GM08714 (cell line): ENCODE measurements around the gene PSMD5.

Source experiments
- H3K4me3 ChIP-seq: fragments of 200-500 bp; sonication (Bioruptor generic); 2 replicates; pipeline ENCODE4 v1.5.1; 2014; ENCODE audit warnings: mild to moderate bottlenecking, low read length, inconsistent platforms
- ZNF274 ChIP-seq: IDR thresholded peaks from 2 replicates; pipeline ENCODE4 v1.6.1; 2012; ENCODE audit warnings: mild to moderate bottlenecking, low read depth, low read length

PSMD5 gene

DNA sequence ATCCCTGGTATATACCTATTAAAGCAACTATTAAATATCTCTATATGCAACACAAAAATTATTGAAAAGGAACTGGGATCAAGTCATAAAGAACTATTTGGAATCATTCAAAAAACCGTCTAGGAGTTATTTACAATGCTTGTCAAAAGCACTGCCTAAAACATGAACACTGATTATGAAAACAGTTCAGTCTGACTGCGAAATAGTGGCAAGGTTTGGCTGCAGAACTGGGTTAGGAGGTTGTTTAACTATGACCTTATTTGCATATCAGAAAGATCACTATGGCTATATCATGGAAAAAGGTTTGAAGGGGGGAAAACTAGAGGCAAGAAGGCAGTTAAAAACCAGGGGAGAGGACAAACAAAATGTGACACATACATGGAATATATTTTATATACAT is 61.5 kb downstream of the PSMD5 start:
- no peak overlapping the region for H3K4me3 ChIP-seq
- TF ChIP-seq ZNF274: no peak

- H3K4me3 ChIP-seq: no peak overlapping the region
- TF ChIP-seq ZNF274: no peak
Measured at GRCh38 chr9:120780367-120780766, 62.4 kb downstream of the PSMD5 start.

DNA sequence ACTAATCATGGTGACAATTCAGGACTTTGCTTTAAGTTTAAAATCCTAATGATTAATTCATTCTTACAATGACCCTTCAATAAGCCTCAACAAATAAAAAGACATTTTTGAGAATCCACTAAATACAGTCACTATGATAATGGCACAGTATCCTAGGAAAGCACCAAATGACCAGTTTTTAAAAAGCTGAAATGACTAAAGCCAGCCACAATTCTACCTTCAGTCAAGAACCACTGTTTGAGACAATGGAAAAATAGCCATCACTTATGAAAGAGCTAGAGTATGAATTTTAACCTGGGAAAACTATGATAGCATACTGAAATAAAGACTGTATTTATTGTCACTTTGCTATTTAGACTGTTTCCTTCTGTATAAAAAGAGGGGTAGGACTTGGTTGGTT is 63.5 kb downstream of the PSMD5 start:
- no peak overlapping the region for H3K4me3 ChIP-seq
- no peak for TF ChIP-seq ZNF274

- TF ChIP-seq ZNF274: no peak
- H3K4me3 ChIP-seq: no peak overlapping the region
Measured at GRCh38 chr9:120778758-120779157, 64.0 kb downstream of the PSMD5 start.

DNA sequence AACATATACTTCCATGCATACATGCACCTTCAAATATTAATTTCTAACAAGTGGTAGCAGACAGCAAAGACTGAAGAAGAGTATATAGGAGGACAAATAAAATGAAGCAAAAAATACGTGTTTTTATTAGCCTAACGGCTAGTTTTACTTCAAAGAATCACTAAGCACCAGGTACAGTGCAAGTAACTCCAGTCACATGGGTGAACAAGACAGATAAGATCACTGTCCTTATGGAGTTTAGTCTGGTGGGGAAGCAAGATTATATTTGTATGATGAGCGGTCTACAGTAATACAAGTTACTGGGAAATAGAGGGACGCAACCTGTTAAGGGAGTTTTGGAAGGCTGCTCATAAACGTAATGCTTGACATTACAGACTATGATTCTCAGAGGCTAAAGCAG is 65.5 kb downstream of the PSMD5 start:
- no peak overlapping the region for H3K4me3 ChIP-seq
- no peak for TF ChIP-seq ZNF274

GRCh38 chr9:120776788-120777187 is 65.9 kb downstream of the PSMD5 start:
- no peak overlapping the region for H3K4me3 ChIP-seq
- no peak for TF ChIP-seq ZNF274

DNA sequence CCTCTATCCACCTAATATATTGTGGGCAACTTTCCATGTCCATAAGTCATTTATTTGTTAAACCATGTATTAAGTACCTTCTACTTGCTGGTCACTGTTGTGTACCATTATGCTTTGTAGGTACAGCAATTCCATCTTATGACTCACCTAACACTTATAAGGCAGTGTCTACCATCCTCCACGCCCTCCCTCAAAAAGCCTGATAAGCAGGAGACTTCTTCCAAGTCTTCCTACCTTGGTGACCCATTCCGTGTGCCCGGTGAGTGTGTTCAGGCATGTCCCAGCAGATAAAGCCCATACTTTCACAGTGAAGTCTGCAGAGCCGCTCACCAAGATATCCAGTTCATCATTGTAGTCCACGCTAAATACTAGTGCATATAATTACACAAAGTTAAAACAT is 66.9 kb downstream of the PSMD5 start:
- TF ChIP-seq ZNF274: no peak
- H3K4me3 ChIP-seq: no peak overlapping the region

DNA sequence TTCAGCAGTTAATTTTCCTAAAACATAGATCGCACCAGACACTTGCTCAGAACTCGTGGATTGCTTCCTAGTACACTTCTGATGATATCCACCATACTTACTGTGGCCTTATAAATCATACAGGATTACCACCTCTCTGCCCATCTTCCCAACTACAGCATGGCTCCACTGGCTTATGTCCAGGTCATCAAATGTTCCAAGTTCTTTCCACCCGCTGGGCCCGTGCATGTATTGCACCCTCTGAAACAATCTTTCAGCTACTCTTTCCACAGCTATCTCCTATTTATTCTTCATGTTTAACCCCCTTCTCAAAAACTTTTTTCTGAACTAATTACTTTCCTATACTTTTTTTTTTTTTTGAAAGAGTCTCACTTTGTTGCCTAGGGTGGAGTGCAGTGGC is 68.0 kb downstream of the PSMD5 start:
- no peak for TF ChIP-seq ZNF274
- no peak overlapping the region for H3K4me3 ChIP-seq

- TF ChIP-seq ZNF274: no peak
Measured at GRCh38 chr9:120773256-120773655, 69.5 kb downstream of the PSMD5 start.

GRCh38 chr9:120770931-120771330 is 71.8 kb downstream of the PSMD5 start:
- no peak for TF ChIP-seq ZNF274
- no peak overlapping the region for H3K4me3 ChIP-seq

More at GRCh38 chr9:120773256-120773655, 69.5 kb downstream of the PSMD5 start:
- H3K4me3 ChIP-seq: no peak overlapping the region

GRCh38 chr9:120768886-120769285 is 73.8 kb downstream of the PSMD5 start:
- no peak for TF ChIP-seq ZNF274

GRCh38 chr9:120768247-120768646 is 74.5 kb downstream of the PSMD5 start:
- no peak for TF ChIP-seq ZNF274
- H3K4me3 ChIP-seq: no peak overlapping the region

More at GRCh38 chr9:120768886-120769285, 73.8 kb downstream of the PSMD5 start:
- no peak overlapping the region for H3K4me3 ChIP-seq

DNA sequence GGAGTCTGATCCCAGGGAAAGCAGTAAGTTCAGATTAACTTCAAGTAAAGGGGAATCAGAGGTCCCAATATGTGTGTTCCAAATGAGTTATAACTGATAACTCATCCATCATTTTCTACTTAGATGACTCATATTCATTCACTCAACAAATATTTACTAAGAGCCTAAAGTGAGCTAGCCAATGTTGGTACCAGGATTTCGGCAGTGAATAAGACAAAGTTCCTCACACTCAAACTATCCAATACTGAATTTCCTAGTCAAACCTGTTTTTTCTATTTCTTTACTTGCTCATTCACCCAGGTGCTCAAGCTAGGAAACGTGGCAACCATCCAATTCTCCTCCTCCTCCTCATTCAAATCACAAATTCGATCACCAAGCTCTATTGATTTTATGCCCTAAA is 75.3 kb downstream of the PSMD5 start:
- TF ChIP-seq ZNF274: no peak
- no peak overlapping the region for H3K4me3 ChIP-seq
